ENCODE measurements around the gene CD6.

GRCh38 chr11:60946601-60947264 lies 24.7 kb upstream of the CD6 start:
- no peak for TF ChIP-seq CTCF (IDR thresholded peaks at IDR 0.05; ENCODE audit: poor library complexity)
- TF ChIP-seq EZH2 (IDR thresholded peaks at IDR 0.05; ENCODE audit: borderline replicate concordance) = no peak
